Activated CD8-positive, alpha-beta T cell treated with anti-CD3 and anti-CD28 coated beads, Interleukin-2, amount 10 ng/mL, durations not matched to agents 7 days and 5 days (primary cell): ENCODE results near the gene MCF2L. TPM values are rescaled to one million over a fixed set of nuclear protein-coding genes. Genes with fewer than 3 reads are reported as not detected.

Source experiments
- ATAC-seq: fragments of 150-1000 bp; cut with Tn5 transposase; one replicate; pipeline ENCODE4 v1.10.0; 2021; ENCODE audit warnings: moderate library complexity
- CTCF ChIA-PET: fragments of 350-600 bp; sonication (Branson Sonifier 250); formaldehyde crosslinking; loops from one replicate; lab custom pipeline; 2021; ENCODE audit warnings: antibody characterized with exemption; lab: Charles Lee
- POLR2A ChIA-PET: fragments of 350-600 bp; sonication (Branson Sonifier 250); formaldehyde crosslinking; loops from one replicate; lab custom pipeline; 2021; ENCODE audit warnings: antibody characterized with exemption; lab: Charles Lee
- DNase-seq: peaks from one replicate; pipeline ENCODE4 v3.0.0-alpha.2; 2020
- H3K27ac Mint-ChIP-seq: one replicate; pipeline ENCODE4 v1.8.0; 2021; ENCODE audit warnings: mild to moderate bottlenecking, mixed read lengths
- H3K27me3 Mint-ChIP-seq: one replicate; pipeline ENCODE4 v1.8.0; 2021; ENCODE audit warnings: low read depth, mixed read lengths
- H3K36me3 Mint-ChIP-seq: one replicate; pipeline ENCODE4 v1.8.0; 2021; ENCODE audit warnings: low read depth, mixed read lengths
- H3K4me1 Mint-ChIP-seq: one replicate; pipeline ENCODE4 v1.8.0; 2021; ENCODE audit warnings: low read depth, mixed read lengths
- H3K4me3 Mint-ChIP-seq: one replicate; pipeline ENCODE4 v1.8.0; 2021; ENCODE audit warnings: mild to moderate bottlenecking, mixed read lengths
- H3K9me3 Mint-ChIP-seq: one replicate; pipeline ENCODE4 v1.8.0; 2022; ENCODE audit warnings: mixed read lengths; ENCODE audit not compliant: insufficient read depth
- total RNA-seq, 2 experiments: library from RNA; stranded (reverse); gene quantifications; one replicate each; pipeline ENCODE4 v1.2.3, GENCODE V29; 2021

Gene MCF2L
- total RNA-seq, 2 experiments from 2014 or later = 0.76 to 1.0 TPM

DNA sequence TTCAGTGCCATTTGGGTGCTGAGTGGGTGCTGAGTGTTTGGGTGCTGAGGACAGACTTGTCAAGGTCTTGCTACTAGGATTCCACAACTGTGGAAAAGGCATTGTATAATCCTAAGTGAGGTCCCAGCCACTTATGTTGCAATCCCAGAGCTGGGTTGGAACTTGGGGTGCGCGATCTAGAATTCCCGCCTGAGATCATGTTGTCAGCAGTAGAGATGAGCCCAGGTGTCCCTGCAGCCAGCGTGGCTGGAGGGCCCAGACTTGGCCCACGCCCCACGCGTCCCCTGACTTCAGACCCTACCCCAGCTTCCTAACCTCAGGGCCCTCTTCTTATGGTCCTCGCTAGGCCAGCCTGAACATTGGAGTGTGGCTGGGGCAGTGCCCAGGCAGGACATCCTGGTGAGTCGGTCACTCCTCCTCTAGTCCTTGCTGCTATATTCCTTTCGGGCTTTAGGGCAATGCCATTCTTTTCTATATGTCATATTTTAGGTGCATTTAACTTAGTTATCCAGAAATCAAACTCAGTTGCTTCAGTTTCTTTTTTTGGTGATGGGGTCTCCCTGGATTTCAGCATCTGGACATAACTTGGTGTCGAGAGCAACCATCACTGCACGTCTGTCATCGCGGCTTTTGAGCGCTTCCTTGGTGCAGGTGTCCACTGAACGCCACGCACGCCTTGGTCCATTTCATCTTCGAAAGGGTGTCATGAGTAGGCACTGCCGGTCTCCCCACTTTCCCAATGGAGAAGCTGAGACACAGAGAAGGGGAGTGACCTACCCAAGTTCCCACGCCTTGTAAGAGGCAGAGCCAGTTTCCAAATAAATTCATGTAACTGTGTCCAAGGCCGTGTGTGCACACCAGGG is 90.2 kb downstream of the MCF2L start:
- Mint-ChIP-seq H3K27ac (no peak overlapping the region), H3K36me3 (no peaks in the 10 kb centered on the region), H3K4me1 (no peaks in the 10 kb centered on the region), H3K27me3 (no peaks in the 10 kb centered on the region), H3K4me3 (no peak overlapping the region), H3K9me3 (no peaks in the 10 kb centered on the region)
- CTCF ChIA-PET = no interaction called here
- ATAC-seq (no peak), DNase-seq (no peak)
- POLR2A ChIA-PET = no interaction called here

DNA sequence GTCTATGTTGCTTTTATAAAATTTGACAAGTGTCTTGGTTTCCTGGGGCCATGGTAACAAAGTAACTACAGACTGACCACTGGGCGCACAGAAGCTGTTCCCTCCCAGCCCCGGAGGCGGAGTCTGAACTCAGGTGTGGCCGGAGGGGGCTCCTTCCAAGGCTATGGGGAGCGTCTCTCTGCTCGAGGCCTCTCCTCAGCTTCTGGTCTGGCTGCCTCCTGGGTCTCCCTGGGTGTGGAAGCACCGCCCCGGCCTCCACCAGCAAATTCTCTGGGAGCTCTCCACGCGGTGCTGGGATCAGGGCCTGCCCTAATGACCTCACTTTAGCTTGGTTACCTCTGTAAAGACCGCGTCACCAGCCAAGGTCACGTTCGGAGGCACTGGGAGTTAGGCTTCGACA is 90.9 kb downstream of the MCF2L start:
- Mint-ChIP-seq H3K4me1 (no peaks in the 10 kb centered on the region), H3K9me3 (no peaks in the 10 kb centered on the region), H3K27me3 (no peaks in the 10 kb centered on the region), H3K36me3 (no peaks in the 10 kb centered on the region), H3K4me3 (no peak overlapping the region), H3K27ac (no peak overlapping the region)
- DNase-seq (no peak), ATAC-seq (no peak)
- CTCF ChIA-PET = no interaction called here
- POLR2A ChIA-PET = no interaction called here

DNA sequence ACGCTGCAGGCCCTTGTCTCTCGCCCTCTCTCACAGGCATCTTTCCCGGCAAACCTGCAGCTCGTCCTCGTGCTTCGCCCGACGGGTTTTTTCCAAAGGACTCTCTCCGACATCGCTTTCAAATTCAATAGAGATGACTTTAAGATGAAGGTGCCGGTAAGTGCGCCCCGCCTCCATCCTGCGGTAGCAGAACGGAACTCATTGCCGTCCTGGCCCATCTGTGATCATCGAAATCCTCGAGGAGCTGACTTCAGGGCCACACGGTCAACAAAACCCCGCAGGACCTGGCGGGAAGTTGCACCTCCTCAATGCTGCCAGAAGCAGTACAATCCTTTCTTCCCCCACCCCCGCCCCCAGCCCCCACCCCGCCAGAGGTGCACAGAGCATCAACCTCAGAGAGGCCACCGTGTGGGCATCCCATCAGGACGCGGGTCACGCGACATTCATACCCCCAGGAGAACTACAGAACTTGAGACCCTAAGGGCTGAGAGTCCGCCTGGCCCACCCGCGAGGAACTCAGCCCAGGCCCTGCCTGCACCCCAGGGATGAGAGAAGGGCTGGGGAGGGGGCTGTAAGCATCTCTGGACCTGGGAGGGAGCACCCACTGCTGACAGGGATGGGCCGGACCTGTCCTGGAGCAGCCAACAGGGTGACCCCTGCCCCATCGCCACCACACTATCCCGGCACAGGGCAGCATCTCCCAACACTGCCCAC is 91.7 kb downstream of the MCF2L start:
- Mint-ChIP-seq H3K27ac (no peak overlapping the region), H3K4me1 (no peaks in the 10 kb centered on the region), H3K9me3 (no peaks in the 10 kb centered on the region), H3K36me3 (no peaks in the 10 kb centered on the region), H3K4me3 (no peak overlapping the region), H3K27me3 (no peaks in the 10 kb centered on the region)
- POLR2A ChIA-PET = no interaction called here
- DNase-seq (no peak), ATAC-seq (no peak)
- CTCF ChIA-PET = no interaction called here

DNA sequence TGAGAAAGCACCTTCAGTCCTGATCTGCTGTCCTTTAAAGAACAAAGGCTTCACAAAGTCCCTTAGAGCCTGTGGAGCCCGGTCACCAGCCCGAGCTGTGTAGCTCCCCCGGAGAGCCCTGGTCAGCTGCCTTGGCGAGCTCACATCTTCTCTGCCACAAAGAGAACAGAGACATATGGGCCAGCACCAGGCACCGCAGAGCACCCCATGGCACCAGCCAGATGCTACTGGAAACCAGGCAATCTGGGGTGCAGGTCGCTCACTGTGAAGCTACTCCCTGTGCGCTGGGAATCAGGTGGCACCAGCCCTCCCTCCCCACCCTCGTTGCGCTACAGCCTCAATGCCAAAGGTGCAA is 92.2 kb downstream of the MCF2L start:
- no peaks in the 10 kb centered on the region for H3K4me1 Mint-ChIP-seq
- H3K27ac Mint-ChIP-seq = no peak overlapping the region
- H3K27me3 Mint-ChIP-seq = no peaks in the 10 kb centered on the region
- no peak overlapping the region for H3K4me3 Mint-ChIP-seq
- H3K9me3 Mint-ChIP-seq = no peaks in the 10 kb centered on the region
- ATAC-seq (no peak), DNase-seq (no peak)
- ChIA-PET POLR2A (no interaction called here), CTCF (no interaction called here)
- H3K36me3 Mint-ChIP-seq = no peaks in the 10 kb centered on the region

DNA sequence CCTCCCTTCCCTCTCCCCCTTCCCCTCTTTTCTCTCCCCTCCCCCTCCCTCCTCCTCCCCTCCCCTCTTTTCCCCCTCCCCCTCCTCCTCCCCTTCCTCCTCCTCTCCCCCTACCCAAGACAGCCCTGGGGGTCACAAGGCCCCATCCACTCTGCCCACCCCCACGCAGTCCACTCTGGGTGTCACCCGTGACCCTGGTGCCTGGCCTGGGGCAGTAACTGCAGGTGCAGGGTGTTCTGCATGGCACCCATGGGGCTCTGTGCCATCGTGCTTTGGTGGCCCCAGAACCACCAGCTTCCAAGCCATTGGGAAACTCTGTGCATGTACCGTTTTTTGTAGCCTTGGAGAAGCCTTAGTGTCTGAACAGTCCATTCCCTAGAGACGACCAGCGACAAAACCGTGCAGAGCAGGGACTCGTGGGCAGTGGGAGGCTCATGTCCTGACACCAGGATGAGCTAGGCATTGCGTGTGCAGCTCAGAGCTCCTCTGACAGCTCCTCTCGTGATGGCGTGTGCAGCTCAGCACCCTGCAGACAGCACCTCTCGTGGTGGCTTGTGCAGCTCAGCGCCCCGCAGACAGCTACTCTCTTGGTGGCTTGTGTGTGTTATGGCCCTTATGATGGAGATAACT is 92.9 kb downstream of the MCF2L start:
- Mint-ChIP-seq H3K4me3 (no peak overlapping the region), H3K27ac (no peak overlapping the region), H3K9me3 (no peaks in the 10 kb centered on the region), H3K36me3 (no peaks in the 10 kb centered on the region), H3K27me3 (no peaks in the 10 kb centered on the region), H3K4me1 (no peaks in the 10 kb centered on the region)
- ChIA-PET CTCF (no interaction called here), POLR2A (no interaction called here)
- ATAC-seq (no peak), DNase-seq (no peak)

DNA sequence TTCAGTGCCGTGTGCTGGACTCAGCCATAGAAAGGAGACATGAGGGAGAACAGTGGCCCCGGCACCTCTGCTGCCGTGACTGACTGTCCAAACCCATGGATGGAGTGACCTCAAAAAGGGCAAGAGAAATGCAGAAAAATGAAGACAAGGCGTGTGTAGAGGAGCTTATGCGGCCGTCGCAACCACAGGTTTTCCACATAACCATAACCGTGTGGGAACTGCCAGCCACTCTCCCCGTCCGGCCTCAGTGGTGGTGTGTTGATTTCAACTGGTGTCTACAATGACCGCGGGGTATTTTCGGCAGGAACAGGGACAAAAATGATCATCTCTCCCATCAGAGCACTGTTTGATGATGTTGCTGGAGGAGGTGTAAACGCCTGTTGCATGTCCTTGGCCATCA is 93.7 kb downstream of the MCF2L start:
- H3K27ac Mint-ChIP-seq = no peak overlapping the region
- no peak overlapping the region for H3K4me3 Mint-ChIP-seq
- no peaks in the 10 kb centered on the region for H3K27me3 Mint-ChIP-seq
- POLR2A ChIA-PET = no interaction called here
- H3K36me3 Mint-ChIP-seq = no peaks in the 10 kb centered on the region
- H3K9me3 Mint-ChIP-seq = no peaks in the 10 kb centered on the region
- no peaks in the 10 kb centered on the region for H3K4me1 Mint-ChIP-seq
- no peak for DNase-seq
- ATAC-seq = no peak
- CTCF ChIA-PET = no interaction called here

DNA sequence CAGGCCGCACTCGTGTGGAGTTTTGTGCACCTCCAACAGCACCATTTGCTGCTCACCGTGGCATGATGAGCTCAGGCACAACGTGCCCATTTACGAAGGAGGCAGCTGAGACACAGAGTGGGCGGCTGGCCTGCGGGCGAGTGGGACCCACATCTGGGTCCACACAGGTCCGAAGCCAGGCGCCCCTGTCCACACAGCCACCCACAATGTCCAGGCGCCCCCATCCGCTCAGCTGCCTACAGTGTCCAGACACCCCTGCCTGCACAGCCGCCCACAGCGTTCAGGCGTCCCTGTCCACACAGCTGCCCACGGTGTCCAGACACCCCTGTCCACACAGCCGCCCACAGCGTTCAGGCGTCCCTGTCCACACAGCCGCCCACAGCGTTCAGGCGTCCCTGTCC is 94.1 kb downstream of the MCF2L start:
- no peaks in the 10 kb centered on the region for H3K36me3 Mint-ChIP-seq
- H3K27ac Mint-ChIP-seq = no peak overlapping the region
- DNase-seq (no peak), ATAC-seq (no peak)
- no peak overlapping the region for H3K4me3 Mint-ChIP-seq
- ChIA-PET CTCF (no interaction called here), POLR2A (no interaction called here)
- H3K9me3 Mint-ChIP-seq = no peaks in the 10 kb centered on the region
- H3K27me3 Mint-ChIP-seq = no peaks in the 10 kb centered on the region
- H3K4me1 Mint-ChIP-seq = no peaks in the 10 kb centered on the region

DNA sequence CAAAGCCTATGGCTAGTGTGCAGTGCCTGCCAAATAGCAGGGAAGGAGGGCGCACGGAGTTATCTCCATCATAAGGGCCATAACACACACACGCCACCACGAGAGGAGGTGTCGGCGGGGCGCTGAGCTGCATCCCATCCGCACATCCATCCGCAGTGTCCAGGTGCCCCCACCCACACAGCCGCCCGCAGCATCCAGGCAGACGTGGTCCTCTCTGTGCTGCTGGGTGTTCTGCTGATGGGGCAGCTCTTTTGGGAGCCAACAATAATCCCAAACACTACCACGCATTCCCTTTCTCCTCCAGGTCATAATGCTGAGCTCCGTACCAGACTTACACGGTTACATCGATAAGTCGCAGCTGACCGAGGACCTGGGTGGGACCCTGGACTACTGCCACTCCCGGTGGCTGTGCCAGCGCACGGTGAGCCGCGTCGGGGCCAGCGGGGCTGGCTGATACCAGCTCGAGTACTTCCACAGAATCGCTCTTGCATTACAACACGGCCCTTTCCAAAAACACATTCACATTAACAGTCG is 95.1 kb downstream of the MCF2L start:
- Mint-ChIP-seq H3K4me3 (no peak overlapping the region), H3K36me3 (no peaks in the 10 kb centered on the region), H3K9me3 (no peaks in the 10 kb centered on the region), H3K27ac (no peak overlapping the region), H3K4me1 (no peaks in the 10 kb centered on the region), H3K27me3 (no peaks in the 10 kb centered on the region)
- ATAC-seq (no peak), DNase-seq (no peak)
- CTCF ChIA-PET = no interaction called here
- POLR2A ChIA-PET = no interaction called here

DNA sequence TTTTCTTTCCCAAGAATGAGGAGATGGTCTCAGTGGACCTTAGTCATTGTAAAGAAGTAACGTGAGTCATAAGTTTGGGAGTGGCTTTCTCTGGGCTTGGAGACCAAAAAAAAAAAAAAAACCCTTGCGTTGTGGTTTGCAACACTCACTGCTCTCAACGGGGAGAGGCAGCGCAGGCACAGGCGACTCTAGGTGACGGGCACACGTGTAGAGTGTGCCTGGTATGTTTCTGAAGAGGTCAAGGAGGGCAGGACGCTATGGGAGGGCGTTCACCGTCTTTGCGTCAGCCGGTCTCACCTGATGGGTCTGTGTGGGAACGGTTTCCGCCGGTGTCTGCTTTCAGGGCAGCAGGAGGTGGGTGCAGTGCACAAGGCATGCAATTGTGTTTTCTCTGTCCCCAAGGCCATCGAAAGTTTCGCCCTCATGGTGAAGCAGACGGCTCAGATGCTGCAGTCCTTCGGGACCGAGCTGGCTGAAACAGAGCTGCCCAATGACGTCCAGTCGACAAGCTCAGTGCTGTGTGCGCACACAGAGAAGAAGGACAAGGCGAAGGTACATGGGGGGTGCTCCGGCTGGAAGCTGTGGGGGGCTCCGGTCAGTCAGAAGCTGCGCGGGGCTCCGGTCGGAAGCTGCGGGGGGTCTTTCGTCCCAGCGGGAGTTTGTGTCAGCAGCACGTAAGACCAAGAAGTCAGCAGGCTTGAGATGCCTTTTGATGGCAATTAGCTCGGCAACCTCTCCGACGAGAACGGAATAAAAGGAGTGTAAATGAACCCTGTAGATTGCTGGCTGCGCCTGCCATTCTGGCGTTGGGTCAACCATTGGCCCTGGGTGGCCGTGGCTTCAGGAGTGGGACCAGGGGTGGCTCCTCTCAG is 95.8 kb downstream of the MCF2L start:
- Mint-ChIP-seq H3K36me3 (no peaks in the 10 kb centered on the region), H3K9me3 (no peaks in the 10 kb centered on the region), H3K27ac (no peak overlapping the region), H3K4me3 (no peak overlapping the region), H3K27me3 (no peaks in the 10 kb centered on the region), H3K4me1 (no peaks in the 10 kb centered on the region)
- ATAC-seq (no peak), DNase-seq (no peak)
- POLR2A ChIA-PET = interaction anchor here (0.6 kb wide), 1 partner anchor 66 kb away, joined by 3 read pairs; no protein-coding TSS in a partner anchor
- CTCF ChIA-PET = no interaction called here

DNA sequence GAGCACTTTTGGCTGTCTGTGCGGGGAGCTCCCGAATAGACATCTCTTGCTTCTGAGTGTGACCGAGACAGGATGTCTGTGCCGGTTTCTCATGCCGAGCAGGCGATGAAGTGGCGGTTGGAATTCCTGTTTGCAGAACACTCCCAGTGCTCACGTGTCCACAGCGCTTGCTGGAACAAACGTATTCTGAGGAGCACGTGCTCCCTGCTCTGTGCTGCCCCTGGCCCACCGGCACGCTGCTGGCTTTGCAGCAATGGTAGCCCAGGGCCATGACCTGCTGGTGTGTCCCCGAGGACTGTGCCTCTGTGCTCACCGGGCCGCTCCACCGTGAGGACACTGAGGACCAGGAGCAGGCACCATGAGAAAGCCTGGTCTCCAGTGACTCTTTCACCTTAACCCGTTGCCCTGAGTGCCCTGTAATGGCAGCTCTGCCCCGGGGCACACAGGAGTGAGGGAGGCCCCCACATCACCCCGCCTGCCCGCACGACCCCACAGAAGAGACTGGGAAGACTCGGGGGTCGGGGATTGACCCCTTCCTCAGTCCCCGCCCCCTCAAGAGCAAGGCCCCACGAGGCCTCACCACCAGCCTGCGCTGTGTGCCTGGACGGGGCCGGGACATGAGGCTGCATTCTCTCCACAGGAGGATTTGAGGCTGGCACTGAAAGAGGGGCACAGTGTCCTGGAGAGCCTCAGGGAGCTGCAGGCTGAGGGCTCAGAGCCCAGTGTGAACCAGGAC is 96.6 kb downstream of the MCF2L start:
- no peaks in the 10 kb centered on the region for H3K4me1 Mint-ChIP-seq

DNA sequence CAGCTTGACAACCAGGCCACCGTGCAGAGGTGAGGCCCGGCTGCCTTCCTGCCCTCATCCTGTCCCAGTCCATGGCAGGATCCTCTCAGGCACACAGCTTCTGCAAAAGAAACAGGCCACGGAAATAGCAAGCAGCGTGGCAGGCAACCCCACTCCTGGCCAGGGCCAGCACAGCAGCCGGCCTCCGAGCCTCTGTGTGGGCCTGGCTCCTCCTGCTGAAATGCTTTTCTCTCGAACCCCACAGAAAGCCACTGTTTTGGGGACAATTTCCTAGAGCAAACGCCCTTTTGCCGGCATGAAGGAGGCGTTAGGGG is 97.1 kb downstream of the MCF2L start:
- Mint-ChIP-seq H3K4me1 (no peaks in the 10 kb centered on the region), H3K27me3 (no peaks in the 10 kb centered on the region), H3K27ac (no peak overlapping the region), H3K36me3 (no peaks in the 10 kb centered on the region), H3K9me3 (no peaks in the 10 kb centered on the region), H3K4me3 (no peak overlapping the region)
- ATAC-seq (no peak), DNase-seq (no peak)
- ChIA-PET POLR2A (no interaction called here), CTCF (no interaction called here)

More for the DNA sequence above, 96.6 kb downstream of the MCF2L start:
- H3K4me3 Mint-ChIP-seq = no peak overlapping the region
- ChIA-PET POLR2A (no interaction called here), CTCF (no interaction called here)
- no peaks in the 10 kb centered on the region for H3K27me3 Mint-ChIP-seq
- no peak overlapping the region for H3K27ac Mint-ChIP-seq
- no peaks in the 10 kb centered on the region for H3K9me3 Mint-ChIP-seq
- no peaks in the 10 kb centered on the region for H3K36me3 Mint-ChIP-seq
- ATAC-seq (no peak), DNase-seq (no peak)
